ENCODE measurements around the gene FNDC3B.

The FNDC3B gene

GRCh38 chr3:172076212-172076611 is 36.8 kb downstream of the FNDC3B start:
- Histone ChIP-seq H3K27ac (ENCODE audit: insufficient read depth in 1 of 2, low read depth in 1 of 2, low read length in 2 of 2, poor library complexity in 1 of 2, severe bottlenecking in 2 of 2) (no peak overlapping the region), H3K36me3 (ENCODE audit: control insufficient read depth in 4 of 4, insufficient read depth in 4 of 4, low read length in 3 of 4) (peaks cover 0 to 30% (median under 1%) of the 10 kb centered on the region in 4 experiments), H3K4me3 (ENCODE audit: control insufficient read depth in 1 of 7, extremely low read depth in 1 of 7, insufficient read depth in 4 of 7, low read depth in 2 of 7, low read length in 6 of 7) (no peak overlapping the region), H3K9me3 (ENCODE audit: control extremely low read depth in 1 of 5, control insufficient read depth in 4 of 5, insufficient read depth in 2 of 5, low read depth in 1 of 5, low read length in 4 of 5) (no peaks in the 10 kb centered on the region), H3K4me1 (ENCODE audit: control extremely low read depth in 1 of 4, control insufficient read depth in 4 of 4, insufficient read depth in 4 of 4, low read length in 3 of 4) (peaks cover 9 to 58% (median 29%) of the 10 kb centered on the region in 4 experiments), H3K27me3 (replicated peaks in 2 of 5; ENCODE audit: control insufficient read depth in 4 of 5, insufficient read depth in 5 of 5, low read length in 4 of 5) (no peaks in the 10 kb centered on the region)
- DNase-seq: no peak
- ChIA-PET CTCF (interaction anchor here (1.9 kb wide), 1 partner anchor 12 kb away, joined by 6 read pairs; no protein-coding TSS in a partner anchor), POLR2A (no interaction called here)
- 100% methylated on average over 2 of the region's 2 CpGs for WGBS (ENCODE audit: insufficient coverage)

GRCh38 chr3:172077197-172077757 is 37.9 kb downstream of the FNDC3B start:
- H3K9me3 ChIP-seq (ENCODE audit: control extremely low read depth in 1 of 5, control insufficient read depth in 4 of 5, insufficient read depth in 2 of 5, low read depth in 1 of 5, low read length in 4 of 5): no peaks in the 10 kb centered on the region
- H3K27ac ChIP-seq (ENCODE audit: insufficient read depth in 1 of 2, low read depth in 1 of 2, low read length in 2 of 2, poor library complexity in 1 of 2, severe bottlenecking in 2 of 2): no peak overlapping the region
- ChIA-PET CTCF (no interaction called here), POLR2A (no interaction called here)
- H3K4me3 ChIP-seq (ENCODE audit: control insufficient read depth in 1 of 7, extremely low read depth in 1 of 7, insufficient read depth in 4 of 7, low read depth in 2 of 7, low read length in 6 of 7): no peak overlapping the region
- no CpG with 5 or more reads among the region's 4 CpGs for WGBS (ENCODE audit: insufficient coverage)
- DNase-seq: no peak
- H3K4me1 ChIP-seq (ENCODE audit: control extremely low read depth in 1 of 4, control insufficient read depth in 4 of 4, insufficient read depth in 4 of 4, low read length in 3 of 4): peaks cover 9 to 49% (median 29%) of the 10 kb centered on the region in 4 experiments
- H3K27me3 ChIP-seq (replicated peaks in 2 of 5; ENCODE audit: control insufficient read depth in 4 of 5, insufficient read depth in 5 of 5, low read length in 4 of 5): no peaks in the 10 kb centered on the region
- peaks cover 0 to 28% (median 1%) of the 10 kb centered on the region in 4 experiments for H3K36me3 ChIP-seq (ENCODE audit: control insufficient read depth in 4 of 4, insufficient read depth in 4 of 4, low read length in 3 of 4)

GRCh38 chr3:172078244-172078643 is 38.9 kb downstream of the FNDC3B start:
- peaks cover 9 to 40% (median 25%) of the 10 kb centered on the region in 4 experiments for H3K4me1 ChIP-seq (ENCODE audit: control extremely low read depth in 1 of 4, control insufficient read depth in 4 of 4, insufficient read depth in 4 of 4, low read length in 3 of 4)
- H3K27ac ChIP-seq (ENCODE audit: insufficient read depth in 1 of 2, low read depth in 1 of 2, low read length in 2 of 2, poor library complexity in 1 of 2, severe bottlenecking in 2 of 2): no peak overlapping the region
- POLR2A ChIA-PET: no interaction called here
- no peak for DNase-seq
- H3K36me3 ChIP-seq (ENCODE audit: control insufficient read depth in 4 of 4, insufficient read depth in 4 of 4, low read length in 3 of 4): peaks cover 2 to 28% (median 4%) of the 10 kb centered on the region in 4 experiments
- H3K4me3 ChIP-seq (ENCODE audit: control insufficient read depth in 1 of 7, extremely low read depth in 1 of 7, insufficient read depth in 4 of 7, low read depth in 2 of 7, low read length in 6 of 7): no peak overlapping the region
- CTCF ChIA-PET: no interaction called here
- no peaks in the 10 kb centered on the region for H3K27me3 ChIP-seq (replicated peaks in 2 of 5; ENCODE audit: control insufficient read depth in 4 of 5, insufficient read depth in 5 of 5, low read length in 4 of 5)
- H3K9me3 ChIP-seq (ENCODE audit: control extremely low read depth in 1 of 5, control insufficient read depth in 4 of 5, insufficient read depth in 2 of 5, low read depth in 1 of 5, low read length in 4 of 5): no peaks in the 10 kb centered on the region
- WGBS (ENCODE audit: insufficient coverage): 71% methylated on average over 2 of the region's 4 CpGs

GRCh38 chr3:172078721-172079120 is 39.3 kb downstream of the FNDC3B start:
- H3K4me1 ChIP-seq (ENCODE audit: control extremely low read depth in 1 of 4, control insufficient read depth in 4 of 4, insufficient read depth in 4 of 4, low read length in 3 of 4): peaks cover 9 to 35% (median 23%) of the 10 kb centered on the region in 4 experiments
- H3K27ac ChIP-seq (ENCODE audit: insufficient read depth in 1 of 2, low read depth in 1 of 2, low read length in 2 of 2, poor library complexity in 1 of 2, severe bottlenecking in 2 of 2): no peak overlapping the region
- ChIA-PET POLR2A (no interaction called here), CTCF (no interaction called here)
- no peak for DNase-seq
- no peak overlapping the region for H3K4me3 ChIP-seq (ENCODE audit: control insufficient read depth in 1 of 7, extremely low read depth in 1 of 7, insufficient read depth in 4 of 7, low read depth in 2 of 7, low read length in 6 of 7)
- H3K36me3 ChIP-seq (ENCODE audit: control insufficient read depth in 4 of 4, insufficient read depth in 4 of 4, low read length in 3 of 4): peaks cover 2 to 28% (median 4%) of the 10 kb centered on the region in 4 experiments
- no peaks in the 10 kb centered on the region for H3K9me3 ChIP-seq (ENCODE audit: control extremely low read depth in 1 of 5, control insufficient read depth in 4 of 5, insufficient read depth in 2 of 5, low read depth in 1 of 5, low read length in 4 of 5)
- WGBS (ENCODE audit: insufficient coverage): 94% methylated on average over 5 of the region's 6 CpGs
- no peaks in the 10 kb centered on the region for H3K27me3 ChIP-seq (replicated peaks in 2 of 5; ENCODE audit: control insufficient read depth in 4 of 5, insufficient read depth in 5 of 5, low read length in 4 of 5)

GRCh38 chr3:172079326-172079976 is 40.1 kb downstream of the FNDC3B start:
- Histone ChIP-seq H3K4me3 (ENCODE audit: control insufficient read depth in 1 of 7, extremely low read depth in 1 of 7, insufficient read depth in 4 of 7, low read depth in 2 of 7, low read length in 6 of 7) (no peak overlapping the region), H3K27me3 (replicated peaks in 2 of 5; ENCODE audit: control insufficient read depth in 4 of 5, insufficient read depth in 5 of 5, low read length in 4 of 5) (no peaks in the 10 kb centered on the region), H3K36me3 (ENCODE audit: control insufficient read depth in 4 of 4, insufficient read depth in 4 of 4, low read length in 3 of 4) (peaks cover 2 to 28% (median 4%) of the 10 kb centered on the region in 4 experiments), H3K27ac (ENCODE audit: insufficient read depth in 1 of 2, low read depth in 1 of 2, low read length in 2 of 2, poor library complexity in 1 of 2, severe bottlenecking in 2 of 2) (no peak overlapping the region), H3K9me3 (ENCODE audit: control extremely low read depth in 1 of 5, control insufficient read depth in 4 of 5, insufficient read depth in 2 of 5, low read depth in 1 of 5, low read length in 4 of 5) (no peaks in the 10 kb centered on the region), H3K4me1 (ENCODE audit: control extremely low read depth in 1 of 4, control insufficient read depth in 4 of 4, insufficient read depth in 4 of 4, low read length in 3 of 4) (peaks cover 3 to 28% (median 16%) of the 10 kb centered on the region in 4 experiments)
- CTCF ChIA-PET: interaction anchor here (1.1 kb wide), 1 partner anchor 8 kb away, joined by 5 read pairs; no protein-coding TSS in a partner anchor
- no peak for DNase-seq
- WGBS (ENCODE audit: insufficient coverage): 62% methylated on average over 2 of the region's 3 CpGs
- POLR2A ChIA-PET: no interaction called here

GRCh38 chr3:172080503-172080902 is 41.1 kb downstream of the FNDC3B start:
- peaks cover 2 to 30% (median 4%) of the 10 kb centered on the region in 4 experiments for H3K36me3 ChIP-seq (ENCODE audit: control insufficient read depth in 4 of 4, insufficient read depth in 4 of 4, low read length in 3 of 4)
- H3K27me3 ChIP-seq (replicated peaks in 2 of 5; ENCODE audit: control insufficient read depth in 4 of 5, insufficient read depth in 5 of 5, low read length in 4 of 5): no peaks in the 10 kb centered on the region
- CTCF ChIA-PET: interaction anchor here (0.6 to 1.1 kb wide), 2 partner anchors 9 to 23 kb away, joined by 4 to 5 read pairs; no protein-coding TSS in a partner anchor
- POLR2A ChIA-PET: no interaction called here
- no peak for DNase-seq
- H3K27ac ChIP-seq (ENCODE audit: insufficient read depth in 1 of 2, low read depth in 1 of 2, low read length in 2 of 2, poor library complexity in 1 of 2, severe bottlenecking in 2 of 2): no peak overlapping the region
- no peaks in the 10 kb centered on the region for H3K9me3 ChIP-seq (ENCODE audit: control extremely low read depth in 1 of 5, control insufficient read depth in 4 of 5, insufficient read depth in 2 of 5, low read depth in 1 of 5, low read length in 4 of 5)
- WGBS (ENCODE audit: insufficient coverage): no CpG with 5 or more reads among the region's 1 CpG
- no peak overlapping the region for H3K4me3 ChIP-seq (ENCODE audit: control insufficient read depth in 1 of 7, extremely low read depth in 1 of 7, insufficient read depth in 4 of 7, low read depth in 2 of 7, low read length in 6 of 7)
- peaks cover 0 to 17% (median 7%) of the 10 kb centered on the region in 4 experiments for H3K4me1 ChIP-seq (ENCODE audit: control extremely low read depth in 1 of 4, control insufficient read depth in 4 of 4, insufficient read depth in 4 of 4, low read length in 3 of 4)

GRCh38 chr3:172082269-172082668 is 42.9 kb downstream of the FNDC3B start:
- Histone ChIP-seq H3K36me3 (ENCODE audit: control insufficient read depth in 4 of 4, insufficient read depth in 4 of 4, low read length in 3 of 4) (peaks cover 2 to 29% (median 4%) of the 10 kb centered on the region in 4 experiments), H3K4me1 (ENCODE audit: control extremely low read depth in 1 of 4, control insufficient read depth in 4 of 4, insufficient read depth in 4 of 4, low read length in 3 of 4) (peaks cover 0 to 16% (median 5%) of the 10 kb centered on the region in 4 experiments), H3K9me3 (ENCODE audit: control extremely low read depth in 1 of 5, control insufficient read depth in 4 of 5, insufficient read depth in 2 of 5, low read depth in 1 of 5, low read length in 4 of 5) (no peaks in the 10 kb centered on the region), H3K27me3 (replicated peaks in 2 of 5; ENCODE audit: control insufficient read depth in 4 of 5, insufficient read depth in 5 of 5, low read length in 4 of 5) (no peaks in the 10 kb centered on the region), H3K4me3 (ENCODE audit: control insufficient read depth in 1 of 7, extremely low read depth in 1 of 7, insufficient read depth in 4 of 7, low read depth in 2 of 7, low read length in 6 of 7) (no peak overlapping the region), H3K27ac (ENCODE audit: insufficient read depth in 1 of 2, low read depth in 1 of 2, low read length in 2 of 2, poor library complexity in 1 of 2, severe bottlenecking in 2 of 2) (no peak overlapping the region)
- POLR2A ChIA-PET: interaction anchor here (0.6 kb wide), 1 partner anchor 168 kb away, joined by 3 read pairs; no protein-coding TSS in a partner anchor
- WGBS (ENCODE audit: insufficient coverage): 91% methylated on average over 5 of the region's 5 CpGs
- CTCF ChIA-PET: interaction anchor here (1.8 kb wide), 1 partner anchor 19 kb away, joined by 4 read pairs; no protein-coding TSS in a partner anchor
- no peak for DNase-seq
